GM12891 (cell line): ENCODE data around the gene NUAK2.

Experiments used
- POLR2A ChIP-seq: IDR thresholded peaks from 2 replicates; pipeline ENCODE4 v1.6.1; 2011; ENCODE audit warnings: low read depth, low read length, control low read depth
- POLR2AphosphoS5 ChIP-seq: IDR thresholded peaks from 2 replicates; pipeline ENCODE4 v1.6.1; 2011; ENCODE audit warnings: low read depth, low read length, control low read depth
- POU2F2 ChIP-seq: IDR thresholded peaks from 2 replicates; pipeline ENCODE4 v1.6.1; 2011; ENCODE audit warnings: low read depth, mild to moderate bottlenecking, control low read depth, low read length, moderate library complexity
- SPI1 ChIP-seq: IDR thresholded peaks from 2 replicates; pipeline ENCODE4 v1.6.1; 2011; ENCODE audit warnings: low read depth, low read length, control low read depth
- TAF1 ChIP-seq: IDR thresholded peaks from 2 replicates; pipeline ENCODE4 v1.6.1; 2011; ENCODE audit warnings: low read depth, low read length, control low read depth

DNA sequence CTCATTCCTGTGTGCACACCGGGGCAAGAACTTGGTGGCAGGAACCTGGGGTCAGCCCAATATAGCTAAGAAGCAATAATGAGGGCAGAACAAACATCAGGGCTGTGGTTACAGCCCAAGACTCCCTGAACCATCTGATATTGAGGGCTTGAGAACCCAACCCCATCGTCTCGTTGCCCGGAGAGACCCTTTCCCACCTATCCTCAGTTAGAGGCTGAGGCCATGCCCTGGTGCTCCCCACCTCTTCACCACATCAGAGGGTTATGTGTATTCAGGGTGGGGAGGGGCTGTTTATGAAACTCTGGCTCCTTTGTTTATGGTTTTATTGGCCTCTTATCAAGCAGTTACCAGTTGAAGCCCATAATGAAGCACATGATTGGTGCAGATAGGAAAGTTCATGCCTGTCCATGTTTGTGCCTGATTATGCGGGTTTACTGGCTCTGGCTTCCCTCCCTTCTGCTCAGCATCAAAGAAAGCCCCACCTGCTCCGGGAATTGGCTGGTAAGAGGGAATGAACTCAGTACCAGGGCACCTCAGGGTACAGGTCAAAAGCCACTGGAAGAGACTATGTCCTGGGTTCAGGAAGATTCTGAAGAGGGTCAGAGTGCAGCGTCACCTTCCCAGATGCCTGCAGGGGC lies 14.5 kb downstream of the NUAK2 start:
- TF ChIP-seq POLR2A, result no peak
- TF ChIP-seq POLR2AphosphoS5, result no peak
- no peak for TF ChIP-seq TAF1
- no peak for TF ChIP-seq SPI1
- no peak for TF ChIP-seq POU2F2
